HEK293 (cell line): ENCODE data around the gene TEX36.
A peak's percentile ranks its signal among the peaks of the same experiment; 100 is the strongest.

Experiments
- ELK4 ChIP-seq: IDR thresholded peaks from 2 replicates; pipeline ENCODE4 v1.6.1; 2011; ENCODE audit warnings: mild to moderate bottlenecking, low read depth, low read length, borderline replicate concordance
- HOXC10 ChIP-seq: sonication (generic); formaldehyde crosslinking; IDR thresholded peaks from 2 replicates; pipeline ENCODE4 v1.8.1; 2023; ENCODE audit warnings: mild to moderate bottlenecking, missing genetic modification reagents
- KLF16 ChIP-seq: fragments of 450-650 bp; formaldehyde crosslinking; IDR thresholded peaks from 2 replicates; pipeline ENCODE4 v1.5.1; 2017; ENCODE audit warnings: missing biosample characterization, missing genetic modification characterization
- KLF9 ChIP-seq: fragments of 450-650 bp; formaldehyde crosslinking; IDR thresholded peaks from 2 replicates; pipeline ENCODE4 v1.5.1; 2016; ENCODE audit warnings: missing biosample characterization, missing genetic modification characterization, low read depth
- PBX3 ChIP-seq: sonication (generic); formaldehyde crosslinking; IDR thresholded peaks from 2 replicates; pipeline ENCODE4 v1.8.1; 2022; ENCODE audit warnings: mild to moderate bottlenecking, moderate library complexity, missing genetic modification reagents
- SP3 ChIP-seq: fragments of 450-650 bp; formaldehyde crosslinking; IDR thresholded peaks from 2 replicates; pipeline ENCODE4 v1.5.1; 2016; ENCODE audit warnings: missing biosample characterization, missing genetic modification characterization
- TRIM28 ChIP-seq: IDR thresholded peaks from 2 replicates; pipeline ENCODE4 v1.6.1; 2011; ENCODE audit warnings: low read length, control low read depth, borderline replicate concordance
- WT1 ChIP-seq: fragments of 450-650 bp; formaldehyde crosslinking; IDR thresholded peaks from 2 replicates; pipeline ENCODE4 v1.5.1; 2016; ENCODE audit warnings: missing biosample characterization, missing genetic modification characterization
- ZBTB17 ChIP-seq: fragments of 450-650 bp; formaldehyde crosslinking; IDR thresholded peaks from 2 replicates; pipeline ENCODE4 v1.5.1; 2016; ENCODE audit warnings: missing biosample characterization, missing genetic modification characterization
- ZFP41 ChIP-seq: fragments of 450-650 bp; formaldehyde crosslinking; IDR thresholded peaks from 2 replicates; pipeline ENCODE4 v1.5.1; 2016; ENCODE audit warnings: missing biosample characterization, missing genetic modification characterization, borderline replicate concordance
- ZNF146 ChIP-seq: fragments of 450-650 bp; formaldehyde crosslinking; IDR thresholded peaks from 2 replicates; pipeline ENCODE4 v1.5.1; 2016; ENCODE audit warnings: missing biosample characterization, missing genetic modification characterization
- ZNF16 ChIP-seq: fragments of 450-650 bp; formaldehyde crosslinking; IDR thresholded peaks from 2 replicates; pipeline ENCODE4 v1.5.1; 2016; ENCODE audit warnings: low read depth, missing biosample characterization, missing genetic modification characterization
- ZNF248 ChIP-seq: fragments of 450-650 bp; formaldehyde crosslinking; IDR thresholded peaks from 2 replicates; pipeline ENCODE4 v1.5.1; 2017; ENCODE audit warnings: missing biosample characterization, missing genetic modification characterization
- ZNF280C ChIP-seq: fragments of 450-650 bp; formaldehyde crosslinking; IDR thresholded peaks from 2 replicates; pipeline ENCODE4 v1.5.1; 2016; ENCODE audit warnings: missing biosample characterization, missing genetic modification characterization
- ZNF513 ChIP-seq: fragments of 450-650 bp; IDR thresholded peaks from 2 replicates; pipeline ENCODE4 v1.5.1; 2018; ENCODE audit warnings: missing biosample characterization, missing genetic modification characterization
- ZNF518A ChIP-seq: fragments of 450-650 bp; formaldehyde crosslinking; conservative IDR thresholded peaks from 2 replicates; pipeline ENCODE4 v1.5.1; 2016; ENCODE audit warnings: low read depth, missing biosample characterization, missing genetic modification characterization
- ZNF610 ChIP-seq: fragments of 450-650 bp; formaldehyde crosslinking; IDR thresholded peaks from 2 replicates; pipeline ENCODE4 v1.5.1; 2016; ENCODE audit warnings: missing biosample characterization, missing genetic modification characterization, borderline replicate concordance
- ZNF629 ChIP-seq: fragments of 450-650 bp; formaldehyde crosslinking; IDR thresholded peaks from 2 replicates; pipeline ENCODE4 v1.5.1; 2017; ENCODE audit warnings: missing biosample characterization, missing genetic modification characterization
- ZNF654 ChIP-seq: fragments of 450-650 bp; formaldehyde crosslinking; IDR thresholded peaks from 2 replicates; pipeline ENCODE4 v1.5.1; 2016; ENCODE audit warnings: low read depth, missing biosample characterization, missing genetic modification characterization
- ZNF692 ChIP-seq: fragments of 450-650 bp; formaldehyde crosslinking; IDR thresholded peaks from 2 replicates; pipeline ENCODE4 v1.5.1; 2016; ENCODE audit warnings: missing biosample characterization, missing genetic modification characterization
- ZNF76 ChIP-seq: fragments of 450-650 bp; formaldehyde crosslinking; IDR thresholded peaks from 2 replicates; pipeline ENCODE4; 2016; ENCODE audit warnings: low read depth, missing biosample characterization, missing genetic modification characterization, borderline replicate concordance
- ZNF776 ChIP-seq: fragments of 450-650 bp; formaldehyde crosslinking; IDR thresholded peaks from 2 replicates; pipeline ENCODE4 v1.5.0; 2017; ENCODE audit warnings: missing biosample characterization, missing genetic modification characterization, borderline replicate concordance
- ZSCAN16 ChIP-seq: fragments of 450-650 bp; formaldehyde crosslinking; IDR thresholded peaks from 2 replicates; pipeline ENCODE4 v1.5.1; 2016; ENCODE audit warnings: missing biosample characterization, missing genetic modification characterization
- ZSCAN30 ChIP-seq: fragments of 450-650 bp; IDR thresholded peaks from 2 replicates; pipeline ENCODE4 v1.5.1; 2018; ENCODE audit warnings: missing biosample characterization, mild to moderate bottlenecking, missing genetic modification characterization, moderate library complexity
- ZSCAN4 ChIP-seq: fragments of 450-650 bp; formaldehyde crosslinking; IDR thresholded peaks from 2 replicates; pipeline ENCODE4 v1.5.1; 2017; ENCODE audit warnings: missing biosample characterization, missing genetic modification characterization

The TEX36 gene

GRCh38 chr10:125719173-125720001, 36.4 kb upstream of the TEX36 start, which contains the start of gene EDRF1 (continued):
- TF ChIP-seq ZSCAN4 (tag by site-specific recombination) (no peak; the same call in 1 of the 2 replicates), WT1 (tag by site-specific recombination) (0 out of 2 replicates have a peak, but pooled peaks have one; percentile 24), ZBTB17 (peak; percentile 64), SP3 (tag by site-specific recombination) (peak; percentile 97), ZNF248 (tag by site-specific recombination) (no peak), KLF16 (tag by site-specific recombination) (peak; percentile 82), ZNF146 (tag by site-specific recombination) (no peak), ZNF610 (tag by site-specific recombination) (peak; percentile 93), ZNF776 (no peak), KLF9 (tag by site-specific recombination) (0 out of 2 replicates have a peak, but pooled peaks have one; percentile 42), ZNF654 (tag by site-specific recombination) (no peak), TRIM28 (no peak), ZNF280C (no peak), ZNF518A (peak; percentile 82), ZNF76 (no peak), HOXC10 (CRISPR knock-in tag) (no peak), ZNF692 (tag by site-specific recombination) (peak; percentile 69), ZNF629 (tag by site-specific recombination) (peak; percentile 55; the same call in 1 of the 2 replicates), PBX3 (CRISPR knock-in tag) (peak; percentile 42; the same call in 1 of the 2 replicates), ELK4 (no peak), ZNF16 (tag by site-specific recombination) (no peak), ZFP41 (no peak), ZNF513 (no peak), ZSCAN16 (tag by site-specific recombination) (no peak), ZSCAN30 (tag by site-specific recombination) (peak; percentile 84)
